HuH-7.5 (cell line): ENCODE results near the gene EIPR1.
"Not testable (repeated sequence)": the region's sequence is repeated elsewhere in the genome, so short reads cannot be mapped to it uniquely, and the experiment has no call there.

Experiments
- DNase-seq: peaks from one replicate; pipeline ENCODE4 v3.0.0; 2011; ENCODE audit warnings: low spot score

EIPR1 gene

GRCh38 chr2:3211256-3212060 is 166.2 kb downstream of the EIPR1 start:
- DNase-seq = no peak

GRCh38 chr2:3210257-3210656 is 167.4 kb downstream of the EIPR1 start:
- DNase-seq = no peak

GRCh38 chr2:3209258-3209657 is 168.4 kb downstream of the EIPR1 start:
- DNase-seq = no peak

- no peak for DNase-seq
Measured at GRCh38 chr2:3208591-3208990, 169.0 kb downstream of the EIPR1 start.

- DNase-seq = no peak
Measured at GRCh38 chr2:3208179-3208578, 169.4 kb downstream of the EIPR1 start.

- DNase-seq = no peak
Measured at GRCh38 chr2:3207091-3207491, 170.5 kb downstream of the EIPR1 start.

GRCh38 chr2:3205845-3206244 is 171.8 kb downstream of the EIPR1 start:
- DNase-seq = no peak

GRCh38 chr2:3204031-3204821 is 173.4 kb downstream of the EIPR1 start:
- no peak for DNase-seq

- no peak for DNase-seq
Measured at GRCh38 chr2:3203497-3204019, 174.1 kb downstream of the EIPR1 start.

- DNase-seq = no peak
Measured at GRCh38 chr2:3202926-3203325, 174.7 kb downstream of the EIPR1 start.

- no peak for DNase-seq
Measured at GRCh38 chr2:3201281-3201680, 176.3 kb downstream of the EIPR1 start.

- DNase-seq = no peak
Measured at GRCh38 chr2:3200420-3200939, 177.1 kb downstream of the EIPR1 start.

- DNase-seq = no peak
Measured at GRCh38 chr2:3199627-3200345, 177.8 kb downstream of the EIPR1 start.

GRCh38 chr2:3198671-3199192 is 178.9 kb downstream of the EIPR1 start:
- DNase-seq = not testable (repeated sequence)

GRCh38 chr2:3198119-3198518 is 179.5 kb downstream of the EIPR1 start:
- no peak for DNase-seq

- DNase-seq = no peak
Measured at GRCh38 chr2:3197308-3197707, 180.3 kb downstream of the EIPR1 start.

- DNase-seq = no peak
Measured at GRCh38 chr2:3196716-3197115, 180.9 kb downstream of the EIPR1 start.

- DNase-seq = no peak
Measured at GRCh38 chr2:3195641-3196476, 181.8 kb downstream of the EIPR1 start.

GRCh38 chr2:3194828-3195227 is 182.8 kb downstream of the EIPR1 start:
- DNase-seq = no peak

- no peak for DNase-seq
Measured at GRCh38 chr2:3193443-3194330, 183.9 kb downstream of the EIPR1 start.
